GM12875 (cell line): ENCODE data around the gene GAK.
"Not testable (repeated sequence)": the region's sequence is repeated elsewhere in the genome, so short reads cannot be mapped to it uniquely, and the experiment has no call there.

Source experiments
- H3K4me3 ChIP-seq: one replicate; pipeline ENCODE4 v1.5.1; 2011; ENCODE audit warnings: low read depth, low read length, control low read depth
- TF ChIP-seq, protein P1 (sequence below): IDR thresholded peaks from 2 replicates; pipeline ENCODE4 v1.5.1; 2011; ENCODE audit warnings: low read depth, mild to moderate bottlenecking, control low read depth, inconsistent platforms, low read length, moderate library complexity, borderline replicate concordance; ENCODE audit not compliant: insufficient read depth

Gene GAK

DNA sequence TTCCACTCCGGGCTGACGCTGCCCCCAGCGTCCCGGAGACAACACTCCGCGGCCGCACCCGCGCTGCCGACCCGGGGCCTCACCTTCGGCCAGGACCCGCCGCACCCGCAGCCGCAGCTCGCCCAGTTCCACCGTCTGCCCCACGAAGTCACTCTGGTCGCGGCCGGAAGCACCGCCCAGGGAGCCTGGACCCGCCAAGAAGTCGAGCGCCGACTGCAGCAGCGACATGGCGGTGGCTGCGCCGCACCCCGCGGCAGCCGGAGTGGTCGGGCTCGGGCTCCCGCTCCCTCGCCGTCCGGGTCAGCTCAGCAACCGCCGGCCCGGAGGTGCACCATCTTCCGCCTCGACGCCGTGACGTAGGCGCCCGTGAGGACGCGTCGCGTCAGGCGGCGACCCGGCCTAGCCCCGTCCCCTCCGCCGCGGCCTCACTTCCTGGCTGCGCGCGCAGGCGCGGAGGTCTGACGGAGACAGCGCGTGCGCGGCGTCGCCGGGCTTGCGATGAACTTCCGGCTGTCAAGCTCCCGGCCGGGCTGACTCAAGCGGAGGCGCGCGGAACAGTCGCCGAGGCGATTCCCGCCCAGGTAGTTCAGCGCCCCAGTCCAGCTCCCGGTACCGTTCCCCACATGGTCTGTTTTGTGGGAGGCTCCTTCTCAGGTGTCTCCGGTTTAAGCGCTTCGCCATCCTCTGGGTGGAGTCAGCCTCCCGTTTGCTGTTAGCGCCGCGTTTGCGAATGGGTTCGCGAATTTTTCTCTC lies at the start of gene GAK, which contains the start of gene TMEM175:
GAK (minus strand) TSS at position 357 of the 753 bp plus-strand sequence; CDS start at position 228, 129 bp downstream.
TMEM175 (plus strand) TSS at position 501 of the 753 bp plus-strand sequence. CDS start 15,280 bp downstream, outside the sequence.
- H3K4me3 ChIP-seq = peak within 1 kb of the TSS; percentile 98
- TF ChIP-seq, protein P1, sequence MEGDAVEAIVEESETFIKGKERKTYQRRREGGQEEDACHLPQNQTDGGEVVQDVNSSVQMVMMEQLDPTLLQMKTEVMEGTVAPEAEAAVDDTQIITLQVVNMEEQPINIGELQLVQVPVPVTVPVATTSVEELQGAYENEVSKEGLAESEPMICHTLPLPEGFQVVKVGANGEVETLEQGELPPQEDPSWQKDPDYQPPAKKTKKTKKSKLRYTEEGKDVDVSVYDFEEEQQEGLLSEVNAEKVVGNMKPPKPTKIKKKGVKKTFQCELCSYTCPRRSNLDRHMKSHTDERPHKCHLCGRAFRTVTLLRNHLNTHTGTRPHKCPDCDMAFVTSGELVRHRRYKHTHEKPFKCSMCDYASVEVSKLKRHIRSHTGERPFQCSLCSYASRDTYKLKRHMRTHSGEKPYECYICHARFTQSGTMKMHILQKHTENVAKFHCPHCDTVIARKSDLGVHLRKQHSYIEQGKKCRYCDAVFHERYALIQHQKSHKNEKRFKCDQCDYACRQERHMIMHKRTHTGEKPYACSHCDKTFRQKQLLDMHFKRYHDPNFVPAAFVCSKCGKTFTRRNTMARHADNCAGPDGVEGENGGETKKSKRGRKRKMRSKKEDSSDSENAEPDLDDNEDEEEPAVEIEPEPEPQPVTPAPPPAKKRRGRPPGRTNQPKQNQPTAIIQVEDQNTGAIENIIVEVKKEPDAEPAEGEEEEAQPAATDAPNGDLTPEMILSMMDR = no peak

GRCh38 chr4:978957-979701 lies 47.0 kb upstream of the GAK start:
- TF ChIP-seq, protein P1 = no peak
- no peak overlapping the region for H3K4me3 ChIP-seq

DNA sequence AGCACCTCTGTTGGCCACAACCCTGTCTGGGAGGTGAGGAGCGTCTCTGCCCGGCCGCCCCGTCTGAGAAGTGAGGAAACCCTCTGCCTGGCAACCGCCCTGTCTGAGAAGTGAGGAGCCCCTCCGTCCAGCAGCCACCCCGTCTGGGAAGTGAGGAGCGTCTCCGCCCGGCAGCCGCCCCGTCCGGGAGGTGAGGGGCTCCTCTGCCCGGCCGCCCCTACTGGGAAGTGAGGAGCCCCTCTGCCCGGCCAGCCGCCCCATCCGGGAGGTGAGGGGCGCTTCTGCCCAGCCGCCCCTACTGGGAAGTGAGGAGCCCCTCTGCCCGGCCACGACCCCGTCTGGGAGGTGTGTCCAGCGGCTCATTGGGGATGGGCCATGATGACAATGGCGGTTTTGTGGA lies 43.9 kb upstream of the GAK start:
- not testable (repeated sequence) for H3K4me3 ChIP-seq

DNA sequence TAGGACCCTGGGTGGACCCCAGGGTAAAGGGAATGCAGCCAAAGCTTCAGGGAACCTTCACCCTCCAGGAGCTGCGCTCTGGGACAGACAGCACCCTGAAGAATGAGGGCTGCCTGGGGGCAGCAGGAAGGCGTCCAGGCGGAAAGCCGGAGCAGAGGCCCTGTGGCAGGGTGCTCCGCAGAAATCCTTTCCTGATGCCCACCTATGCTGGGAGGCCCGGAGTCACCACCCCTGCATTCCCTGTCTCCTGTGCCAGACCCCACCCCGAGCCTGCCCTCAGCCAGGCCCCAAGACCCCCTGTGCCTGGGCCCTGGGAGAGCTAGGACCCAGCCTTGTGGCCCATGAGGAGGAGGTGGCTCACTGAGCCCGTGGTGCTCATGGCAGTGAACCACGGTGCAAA lies 42.6 kb upstream of the GAK start:
- TF ChIP-seq, protein P1 = no peak
- no peak overlapping the region for H3K4me3 ChIP-seq

DNA sequence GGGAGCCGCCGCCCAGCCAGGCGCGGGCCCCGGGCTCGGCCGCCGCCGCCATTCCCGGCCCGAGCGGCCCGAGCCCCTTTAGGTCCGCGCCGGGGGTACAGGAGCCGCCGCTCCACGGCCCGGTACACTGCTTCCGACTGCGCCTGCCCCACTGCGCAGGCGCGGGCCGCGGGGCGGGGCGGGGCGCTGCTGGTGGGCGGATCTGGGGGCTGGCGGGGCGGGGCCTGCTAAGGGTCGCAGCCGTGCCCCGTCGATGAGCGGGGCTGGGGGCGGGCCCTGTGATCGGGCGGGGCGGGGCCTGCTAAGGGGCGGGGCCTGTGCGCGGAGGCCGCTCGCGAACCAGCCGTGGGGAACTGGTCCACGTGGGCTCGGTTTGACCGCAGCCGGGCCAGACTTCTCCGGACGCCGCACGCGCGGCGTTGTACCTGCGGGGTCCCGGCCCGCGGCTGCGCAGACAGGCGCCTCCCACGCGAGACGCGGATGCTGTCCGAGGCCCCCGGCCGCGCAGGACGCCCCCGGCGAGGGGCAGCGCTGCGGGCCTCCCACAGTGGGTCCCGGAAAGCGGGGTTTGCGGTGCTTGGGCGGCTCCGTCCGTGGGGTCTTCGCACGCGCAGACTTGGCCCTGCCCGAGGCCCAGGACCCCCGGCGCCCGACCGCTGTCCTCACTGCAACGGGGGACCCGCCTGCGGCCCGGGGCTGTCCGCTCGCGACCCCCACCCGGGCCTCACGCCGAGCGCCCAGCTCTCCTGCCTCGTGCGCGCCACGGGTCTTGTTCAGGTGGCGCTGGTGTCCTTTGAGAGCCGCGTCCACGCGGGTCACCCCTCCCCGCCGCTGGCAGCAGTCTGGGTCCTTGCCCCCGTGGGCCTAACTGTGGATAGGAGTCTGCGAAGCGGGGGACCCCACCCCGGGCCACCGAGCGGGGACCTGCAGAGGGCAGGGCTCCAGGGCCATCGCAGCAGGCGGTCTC lies 41.6 kb upstream of the GAK start, which contains the start of gene DGKQ:
DGKQ (minus strand) TSS at position 139 of the 967 bp plus-strand sequence; CDS start at position 52, 87 bp downstream.
- TF ChIP-seq, protein P1 = no peak
- H3K4me3 ChIP-seq = peak within 1 kb of the TSS; percentile 72

- peak overlapping the region; percentile 72 for H3K4me3 ChIP-seq
- TF ChIP-seq, protein P1 = no peak
These were observed 40.7 kb upstream of the GAK start for GRCh38 chr4:972651-973424.
